HEK293 (cell line): ENCODE data around the gene ZNF48.

Experiments
- BCL11A ChIP-seq: fragments of 450-650 bp; formaldehyde crosslinking; IDR thresholded peaks from 2 replicates; pipeline ENCODE4 v1.5.1; 2016; ENCODE audit warnings: low read depth, missing biosample characterization, missing genetic modification characterization
- EGR2 ChIP-seq: fragments of 450-650 bp; formaldehyde crosslinking; IDR thresholded peaks from 2 replicates; pipeline ENCODE4 v1.5.1; 2016; ENCODE audit warnings: low read depth, missing biosample characterization, missing genetic modification characterization
- GLIS1 ChIP-seq: fragments of 450-650 bp; formaldehyde crosslinking; IDR thresholded peaks from 2 replicates; pipeline ENCODE4 v1.5.1; 2016; ENCODE audit warnings: missing biosample characterization, missing genetic modification characterization
- HOXA7 ChIP-seq: sonication (generic); formaldehyde crosslinking; IDR thresholded peaks from 2 replicates; pipeline ENCODE4 v1.8.1; 2022; ENCODE audit warnings: missing genetic modification reagents, borderline replicate concordance
- IKZF3 ChIP-seq: fragments of 450-650 bp; IDR thresholded peaks from 2 replicates; pipeline ENCODE4 v1.5.0; 2018; ENCODE audit warnings: missing biosample characterization, mild to moderate bottlenecking, missing genetic modification characterization, moderate library complexity
- KLF10 ChIP-seq: fragments of 450-650 bp; IDR thresholded peaks from 2 replicates; pipeline ENCODE4 v1.5.1; 2018; ENCODE audit warnings: missing biosample characterization, mild to moderate bottlenecking, missing genetic modification characterization
- PATZ1 ChIP-seq: fragments of 450-650 bp; formaldehyde crosslinking; IDR thresholded peaks from 2 replicates; pipeline ENCODE4 v1.5.1; 2016; ENCODE audit warnings: missing biosample characterization, missing genetic modification characterization
- RBAK ChIP-seq: fragments of 450-650 bp; formaldehyde crosslinking; IDR thresholded peaks from 2 replicates; pipeline ENCODE4 v1.5.1; 2016; ENCODE audit warnings: missing biosample characterization, missing genetic modification characterization
- REPIN1 ChIP-seq: fragments of 450-650 bp; formaldehyde crosslinking; IDR thresholded peaks from 2 replicates; pipeline ENCODE4 v1.5.1; 2017; ENCODE audit warnings: missing biosample characterization, missing genetic modification characterization, low read depth
- SP7 ChIP-seq: fragments of 450-650 bp; formaldehyde crosslinking; IDR thresholded peaks from 2 replicates; pipeline ENCODE4 v1.5.1; 2016; ENCODE audit warnings: missing biosample characterization, missing genetic modification characterization
- ZBTB11 ChIP-seq: fragments of 450-650 bp; formaldehyde crosslinking; conservative IDR thresholded peaks from 2 replicates; pipeline ENCODE4 v1.5.1; 2016; ENCODE audit warnings: low read depth, missing biosample characterization, missing genetic modification characterization
- ZBTB26 ChIP-seq: fragments of 450-650 bp; formaldehyde crosslinking; optimal IDR thresholded peaks from 2 replicates; pipeline ENCODE3; 2016; ENCODE audit warnings: missing biosample characterization, mild to moderate bottlenecking, missing genetic modification characterization
- ZBTB48 ChIP-seq: fragments of 450-650 bp; formaldehyde crosslinking; IDR thresholded peaks from 2 replicates; pipeline ENCODE4 v1.5.1; 2016; ENCODE audit warnings: missing biosample characterization, missing genetic modification characterization
- ZEB2 ChIP-seq: fragments of 450-650 bp; formaldehyde crosslinking; IDR thresholded peaks from 2 replicates; pipeline ENCODE4 v1.5.1; 2016; ENCODE audit warnings: missing biosample characterization, missing genetic modification characterization
- ZNF146 ChIP-seq: fragments of 450-650 bp; formaldehyde crosslinking; IDR thresholded peaks from 2 replicates; pipeline ENCODE4 v1.5.1; 2016; ENCODE audit warnings: missing biosample characterization, missing genetic modification characterization
- ZNF174 ChIP-seq: fragments of 450-650 bp; formaldehyde crosslinking; IDR thresholded peaks from 2 replicates; pipeline ENCODE4 v1.5.0; 2017; ENCODE audit warnings: missing biosample characterization, mild to moderate bottlenecking, missing genetic modification characterization
- ZNF19 ChIP-seq: fragments of 450-650 bp; formaldehyde crosslinking; IDR thresholded peaks from 2 replicates; pipeline ENCODE4; 2016; ENCODE audit warnings: missing biosample characterization, missing genetic modification characterization, low read depth
- ZNF214 ChIP-seq: fragments of 450-650 bp; formaldehyde crosslinking; IDR thresholded peaks from 2 replicates; pipeline ENCODE4 v1.5.1; 2017; ENCODE audit warnings: missing biosample characterization, mild to moderate bottlenecking, missing genetic modification characterization, borderline replicate concordance
- ZNF266 ChIP-seq: fragments of 450-650 bp; formaldehyde crosslinking; IDR thresholded peaks from 2 replicates; pipeline ENCODE4 v1.5.1; 2016; ENCODE audit warnings: missing biosample characterization, missing genetic modification characterization, low read depth
- ZNF311 ChIP-seq: fragments of 450-650 bp; formaldehyde crosslinking; IDR thresholded peaks from 2 replicates; pipeline ENCODE4 v1.5.1; 2017; ENCODE audit warnings: missing biosample characterization, missing genetic modification characterization, borderline replicate concordance
- ZNF354C ChIP-seq: fragments of 450-650 bp; formaldehyde crosslinking; IDR thresholded peaks from 2 replicates; pipeline ENCODE4 v1.5.1; 2016; ENCODE audit warnings: missing biosample characterization, missing genetic modification characterization, low read depth, borderline replicate concordance
- ZNF391 ChIP-seq: fragments of 450-650 bp; formaldehyde crosslinking; IDR thresholded peaks from 2 replicates; pipeline ENCODE4 v1.5.1; 2016; ENCODE audit warnings: low read depth, missing biosample characterization, missing genetic modification characterization, borderline replicate concordance
- ZNF48 ChIP-seq: fragments of 450-650 bp; formaldehyde crosslinking; IDR thresholded peaks from 2 replicates; pipeline ENCODE4 v1.5.1; 2016; ENCODE audit warnings: missing biosample characterization, missing genetic modification characterization
- ZNF585B ChIP-seq: fragments of 450-650 bp; formaldehyde crosslinking; IDR thresholded peaks from 2 replicates; pipeline ENCODE4 v1.5.1; 2016; ENCODE audit warnings: missing biosample characterization, missing genetic modification characterization
- ZNF624 ChIP-seq: fragments of 450-650 bp; formaldehyde crosslinking; IDR thresholded peaks from 2 replicates; pipeline ENCODE4 v1.5.1; 2017; ENCODE audit warnings: missing biosample characterization, missing genetic modification characterization
- ZNF660 ChIP-seq: fragments of 450-650 bp; IDR thresholded peaks from 2 replicates; pipeline ENCODE4 v1.5.1; 2018; ENCODE audit warnings: missing biosample characterization, mild to moderate bottlenecking, missing genetic modification characterization
- ZNF776 ChIP-seq: fragments of 450-650 bp; formaldehyde crosslinking; IDR thresholded peaks from 2 replicates; pipeline ENCODE4 v1.5.0; 2017; ENCODE audit warnings: missing biosample characterization, missing genetic modification characterization, borderline replicate concordance
- ZNF843 ChIP-seq: fragments of 450-650 bp; formaldehyde crosslinking; IDR thresholded peaks from 2 replicates; pipeline ENCODE4 v1.5.1; 2016; ENCODE audit warnings: missing biosample characterization, missing genetic modification characterization
- ZSCAN5A ChIP-seq: fragments of 450-650 bp; formaldehyde crosslinking; IDR thresholded peaks from 2 replicates; pipeline ENCODE4 v1.5.1; 2016; ENCODE audit warnings: missing biosample characterization, missing genetic modification characterization
- TF ChIP-seq, protein P1 (sequence below): fragments of 450-650 bp; IDR thresholded peaks from 2 replicates; pipeline ENCODE4 v1.5.1; 2018; ENCODE audit warnings: missing biosample characterization, mild to moderate bottlenecking, missing genetic modification characterization

Gene ZNF48

DNA sequence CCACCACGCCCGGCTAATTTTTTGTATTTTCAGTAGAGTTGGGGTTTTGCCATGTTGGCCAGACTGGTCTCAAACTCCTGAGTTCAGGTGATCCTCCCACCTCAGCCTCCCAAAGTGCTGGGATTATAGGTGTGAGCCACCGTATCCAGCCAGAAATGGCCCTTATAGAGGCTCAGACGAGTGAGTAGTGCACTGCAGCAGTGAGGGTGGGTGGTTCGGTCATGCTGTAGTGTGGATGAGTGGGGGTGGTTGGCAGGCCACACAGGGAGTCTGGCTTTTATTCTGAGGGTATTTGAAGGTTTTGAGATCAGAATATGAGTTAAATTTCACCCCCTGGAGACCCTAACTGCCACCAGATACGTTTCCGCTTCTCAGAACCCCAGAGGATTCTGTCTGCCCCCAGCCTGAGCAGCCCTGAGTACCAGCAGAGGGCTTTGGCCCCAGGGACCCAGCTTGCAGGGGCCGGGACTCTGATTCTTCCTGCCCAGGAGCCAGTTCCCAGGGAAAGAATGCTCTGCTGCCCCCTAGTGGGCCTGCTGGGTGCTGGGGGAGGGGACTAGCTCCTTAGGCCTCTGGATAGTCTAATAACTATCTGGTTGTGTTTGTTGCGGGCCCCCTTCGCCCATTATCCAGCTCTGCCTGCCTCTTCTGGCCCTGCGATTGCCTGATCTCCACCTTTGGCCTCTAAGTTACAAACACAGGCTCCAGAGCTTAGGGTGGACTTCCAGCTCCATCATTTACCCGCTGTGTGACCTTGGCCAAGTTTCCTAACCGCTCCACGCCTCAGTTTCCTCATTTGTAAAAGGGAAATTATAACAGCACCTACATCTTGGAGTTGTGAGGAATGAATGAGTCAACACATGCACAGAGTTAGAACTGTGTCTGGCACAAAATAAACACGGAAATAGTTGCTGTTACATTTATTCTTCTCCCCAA lies 14.2 kb downstream of the ZNF48 start (continued):
- TF ChIP-seq ZNF214, result no peak
- TF ChIP-seq BCL11A (tag by site-specific recombination), result 0 out of 2 replicates have a peak, but pooled peaks have one; percentile 15
- peak; percentile 20 for TF ChIP-seq ZBTB26
- no peak for TF ChIP-seq ZNF354C
- TF ChIP-seq ZNF624 (tag by site-specific recombination), result no peak
- TF ChIP-seq ZNF266 (tag by site-specific recombination), result no peak
- peak; percentile 72 for TF ChIP-seq KLF10 (tag by site-specific recombination)
- peak; percentile 95 for TF ChIP-seq ZNF660 (tag by site-specific recombination)
- TF ChIP-seq ZSCAN5A (tag by site-specific recombination), result no peak
- TF ChIP-seq ZNF48 (tag by site-specific recombination), result no peak
- TF ChIP-seq HOXA7 (CRISPR knock-in tag), result no peak
- no peak for TF ChIP-seq ZNF311 (tag by site-specific recombination)
- TF ChIP-seq ZNF776, result no peak
- TF ChIP-seq ZBTB48 (tag by site-specific recombination), result peak; percentile 92
- no peak for TF ChIP-seq ZNF174 (tag by site-specific recombination)
- 0 out of 2 replicates have a peak, but pooled peaks have one; percentile 30 for TF ChIP-seq ZBTB11 (tag by site-specific recombination)
- TF ChIP-seq SP7 (tag by site-specific recombination), result peak; percentile 37; the same call in 1 of the 2 replicates
- TF ChIP-seq IKZF3, result peak; percentile 97
- peak; percentile 93 for TF ChIP-seq GLIS1 (tag by site-specific recombination)
- TF ChIP-seq ZEB2, result peak; percentile 66
- TF ChIP-seq EGR2 (tag by site-specific recombination), result peak; percentile 68
- TF ChIP-seq ZNF391, result peak; percentile 64; the same call in 1 of the 2 replicates
- TF ChIP-seq PATZ1 (tag by site-specific recombination), result peak; percentile 84
- no peak for TF ChIP-seq RBAK (tag by site-specific recombination)
- TF ChIP-seq, protein P1, sequence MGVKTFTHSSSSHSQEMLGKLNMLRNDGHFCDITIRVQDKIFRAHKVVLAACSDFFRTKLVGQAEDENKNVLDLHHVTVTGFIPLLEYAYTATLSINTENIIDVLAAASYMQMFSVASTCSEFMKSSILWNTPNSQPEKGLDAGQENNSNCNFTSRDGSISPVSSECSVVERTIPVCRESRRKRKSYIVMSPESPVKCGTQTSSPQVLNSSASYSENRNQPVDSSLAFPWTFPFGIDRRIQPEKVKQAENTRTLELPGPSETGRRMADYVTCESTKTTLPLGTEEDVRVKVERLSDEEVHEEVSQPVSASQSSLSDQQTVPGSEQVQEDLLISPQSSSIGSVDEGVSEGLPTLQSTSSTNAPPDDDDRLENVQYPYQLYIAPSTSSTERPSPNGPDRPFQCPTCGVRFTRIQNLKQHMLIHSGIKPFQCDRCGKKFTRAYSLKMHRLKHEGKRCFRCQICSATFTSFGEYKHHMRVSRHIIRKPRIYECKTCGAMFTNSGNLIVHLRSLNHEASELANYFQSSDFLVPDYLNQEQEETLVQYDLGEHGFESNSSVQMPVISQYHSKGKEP (tag by site-specific recombination), result 0 out of 2 replicates have a peak, but pooled peaks have one; percentile 18
- TF ChIP-seq ZNF19 (tag by site-specific recombination), result no peak
- TF ChIP-seq ZNF843 (tag by site-specific recombination), result no peak
- 0 out of 2 replicates have a peak, but pooled peaks have one; percentile 29 for TF ChIP-seq REPIN1 (tag by site-specific recombination)
- no peak for TF ChIP-seq ZNF585B
- no peak for TF ChIP-seq ZNF146 (tag by site-specific recombination)
